Osteoblast (primary cell): ENCODE results near the gene XRCC2. TPM values are rescaled to one million over a fixed set of nuclear protein-coding genes. Genes with fewer than 3 reads are reported as not detected.
"Not testable (repeated sequence)": the region's sequence is repeated elsewhere in the genome, so short reads cannot be mapped to it uniquely, and the experiment has no call there.

Experiments
- DNase-seq: peaks from one replicate; pipeline ENCODE4 v3.0.0; 2011; ENCODE audit warnings: low spot score, mixed read lengths; ENCODE audit not compliant: insufficient read length; ENCODE audit errors: missing footprints
- H2AFZ ChIP-seq: 2 replicates; pipeline ENCODE4 v1.6.0; 2011; ENCODE audit warnings: mild to moderate bottlenecking, low read length
- H3K27ac ChIP-seq: 2 replicates; pipeline ENCODE4 v1.5.1; 2011; ENCODE audit warnings: mild to moderate bottlenecking, low read depth, low read length, moderate library complexity
- H3K27me3 ChIP-seq: 2 replicates; pipeline ENCODE4 v1.6.0; 2012; ENCODE audit warnings: mild to moderate bottlenecking, control low read depth, inconsistent platforms, low read length, moderate library complexity; ENCODE audit not compliant: insufficient read depth
- H3K36me3 ChIP-seq: 2 replicates; pipeline ENCODE4 v1.5.1; 2011; ENCODE audit warnings: mild to moderate bottlenecking, low read length, control low read depth, moderate library complexity; ENCODE audit not compliant: insufficient read depth
- H3K4me1 ChIP-seq: 2 replicates; pipeline ENCODE4 v1.5.1; 2011; ENCODE audit warnings: mild to moderate bottlenecking, low read length, control low read depth, moderate library complexity; ENCODE audit not compliant: insufficient read depth
- H3K4me2 ChIP-seq: 2 replicates; pipeline ENCODE4 v1.6.0; 2011; ENCODE audit warnings: mild to moderate bottlenecking, low read length; ENCODE audit not compliant: insufficient read depth
- H3K4me3 ChIP-seq: fragments of 200-600 bp; sonication (generic); 3 replicates; pipeline ENCODE4 v1.5.1; 2012; ENCODE audit warnings: mild to moderate bottlenecking, low read length, inconsistent platforms; ENCODE audit not compliant: insufficient read depth
- H3K79me2 ChIP-seq: 2 replicates; pipeline ENCODE4 v1.6.0; 2012; ENCODE audit warnings: mild to moderate bottlenecking, low read length, control low read depth, inconsistent platforms; ENCODE audit not compliant: insufficient read depth
- H3K9me3 ChIP-seq: 2 replicates; pipeline ENCODE4 v1.5.1; 2011; ENCODE audit warnings: low read depth, low read length, control low read depth
- H4K20me1 ChIP-seq: 2 replicates; pipeline ENCODE4 v1.6.0; 2012; ENCODE audit warnings: mild to moderate bottlenecking, low read length, control low read depth; ENCODE audit not compliant: insufficient read depth
- CTCF ChIP-seq: IDR thresholded peaks from 2 replicates; pipeline ENCODE4 v1.5.1; 2011; ENCODE audit warnings: mild to moderate bottlenecking, low read depth, low read length, moderate library complexity; ENCODE audit errors: extremely low read depth
- total RNA-seq: library from RNA; depleted of rRNA; stranded (reverse); fragments of >200 nt; gene quantifications from 2 replicates; pipeline ENCODE4 v1.2.3, GENCODE V29; 2012

The XRCC2 gene
- total RNA-seq, 1 donor = 0.72 TPM

GRCh38 chr7:152692196-152692595 lies 16.3 kb upstream of the XRCC2 start:
- H2AFZ ChIP-seq, H3K79me2 ChIP-seq, H3K4me2 ChIP-seq, H3K4me3 ChIP-seq, H3K36me3 ChIP-seq, H3K4me1 ChIP-seq, H4K20me1 ChIP-seq, DNase-seq, H3K27ac ChIP-seq, H3K27me3 ChIP-seq, H3K9me3 ChIP-seq: not testable (repeated sequence)

GRCh38 chr7:152683297-152683696 lies 7.4 kb upstream of the XRCC2 start:
- Histone ChIP-seq H3K79me2 (no peaks in the 10 kb centered on the region), H3K4me2 (no peak overlapping the region)

GRCh38 chr7:152677808-152678670 lies 2.1 kb upstream of the XRCC2 start:
- H3K4me2 ChIP-seq = no peak overlapping the region
- H3K27ac ChIP-seq = no peak overlapping the region
- H3K36me3 ChIP-seq = no peaks in the 10 kb centered on the region
- H3K9me3 ChIP-seq = no peaks in the 10 kb centered on the region
- peaks cover 23% of the 10 kb centered on the region for H3K79me2 ChIP-seq
- no peaks in the 10 kb centered on the region for H4K20me1 ChIP-seq
- H3K27me3 ChIP-seq = no peaks in the 10 kb centered on the region
- TF ChIP-seq CTCF = no peak
- H3K4me1 ChIP-seq = peaks cover 7% of the 10 kb centered on the region
- H2AFZ ChIP-seq = peak overlapping the region; percentile 29
- H3K4me3 ChIP-seq = no peak overlapping the region
- DNase-seq = no peak

More at GRCh38 chr7:152683297-152683696, 7.4 kb upstream of the XRCC2 start:
- DNase-seq = no peak
- Histone ChIP-seq H2AFZ (no peak overlapping the region), H3K9me3 (no peaks in the 10 kb centered on the region), H3K36me3 (no peaks in the 10 kb centered on the region), H3K27me3 (no peaks in the 10 kb centered on the region), H3K4me1 (no peaks in the 10 kb centered on the region), H4K20me1 (no peaks in the 10 kb centered on the region), H3K27ac (no peak overlapping the region), H3K4me3 (no peak overlapping the region)
- TF ChIP-seq CTCF = no peak

GRCh38 chr7:152674860-152675758 lies 832 bp downstream of the XRCC2 start:
- Histone ChIP-seq H3K36me3 (no peaks in the 10 kb centered on the region), H3K27me3 (no peaks in the 10 kb centered on the region), H2AFZ (peak overlapping the region; percentile 79), H3K9me3 (no peaks in the 10 kb centered on the region), H3K79me2 (peaks cover 47% of the 10 kb centered on the region), H4K20me1 (no peaks in the 10 kb centered on the region), H3K4me3 (peak overlapping the region; percentile 89), H3K27ac (peak overlapping the region; percentile 46), H3K4me1 (peaks cover 7% of the 10 kb centered on the region), H3K4me2 (peak overlapping the region; percentile 82)
- TF ChIP-seq CTCF = no peak
- peak; percentile 37 for DNase-seq
